Measurements from ENCODE around the gene SIX2.

The SIX2 gene

GRCh38 chr2:45011121-45011520 lies 1.9 kb upstream of the SIX2 start:
- TF ChIP-seq, protein P1, sequence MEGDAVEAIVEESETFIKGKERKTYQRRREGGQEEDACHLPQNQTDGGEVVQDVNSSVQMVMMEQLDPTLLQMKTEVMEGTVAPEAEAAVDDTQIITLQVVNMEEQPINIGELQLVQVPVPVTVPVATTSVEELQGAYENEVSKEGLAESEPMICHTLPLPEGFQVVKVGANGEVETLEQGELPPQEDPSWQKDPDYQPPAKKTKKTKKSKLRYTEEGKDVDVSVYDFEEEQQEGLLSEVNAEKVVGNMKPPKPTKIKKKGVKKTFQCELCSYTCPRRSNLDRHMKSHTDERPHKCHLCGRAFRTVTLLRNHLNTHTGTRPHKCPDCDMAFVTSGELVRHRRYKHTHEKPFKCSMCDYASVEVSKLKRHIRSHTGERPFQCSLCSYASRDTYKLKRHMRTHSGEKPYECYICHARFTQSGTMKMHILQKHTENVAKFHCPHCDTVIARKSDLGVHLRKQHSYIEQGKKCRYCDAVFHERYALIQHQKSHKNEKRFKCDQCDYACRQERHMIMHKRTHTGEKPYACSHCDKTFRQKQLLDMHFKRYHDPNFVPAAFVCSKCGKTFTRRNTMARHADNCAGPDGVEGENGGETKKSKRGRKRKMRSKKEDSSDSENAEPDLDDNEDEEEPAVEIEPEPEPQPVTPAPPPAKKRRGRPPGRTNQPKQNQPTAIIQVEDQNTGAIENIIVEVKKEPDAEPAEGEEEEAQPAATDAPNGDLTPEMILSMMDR (IDR thresholded peaks at IDR 0.05) = no peak
- TF ChIP-seq ZFX (IDR thresholded peaks at IDR 0.05; ENCODE audit: borderline replicate concordance) = no peak
- no peak overlapping the region for H3K27ac ChIP-seq

GRCh38 chr2:45010702-45011012 lies 1.4 kb upstream of the SIX2 start:
- TF ChIP-seq, protein P1 (IDR thresholded peaks at IDR 0.05) = no peak
- TF ChIP-seq ZFX (IDR thresholded peaks at IDR 0.05; ENCODE audit: borderline replicate concordance) = no peak
- no peak overlapping the region for H3K27ac ChIP-seq

GRCh38 chr2:45009928-45010701 lies 863 bp upstream of the SIX2 start:
- H3K27ac ChIP-seq = no peak overlapping the region
- no peak for TF ChIP-seq ZFX (IDR thresholded peaks at IDR 0.05; ENCODE audit: borderline replicate concordance)
- TF ChIP-seq, protein P1 (IDR thresholded peaks at IDR 0.05) = no peak

- no peak overlapping the region for H3K27ac ChIP-seq
- TF ChIP-seq, protein P1 (IDR thresholded peaks at IDR 0.05) = no peak
- no peak for TF ChIP-seq ZFX (IDR thresholded peaks at IDR 0.05; ENCODE audit: borderline replicate concordance)
Measured at GRCh38 chr2:45008296-45009129, 739 bp downstream of the SIX2 start.

- H3K27ac ChIP-seq = no peak overlapping the region
- no peak for TF ChIP-seq ZFX (IDR thresholded peaks at IDR 0.05; ENCODE audit: borderline replicate concordance)
- TF ChIP-seq, protein P1 (IDR thresholded peaks at IDR 0.05) = no peak
Measured at GRCh38 chr2:45007961-45008295, 1.3 kb downstream of the SIX2 start.

DNA sequence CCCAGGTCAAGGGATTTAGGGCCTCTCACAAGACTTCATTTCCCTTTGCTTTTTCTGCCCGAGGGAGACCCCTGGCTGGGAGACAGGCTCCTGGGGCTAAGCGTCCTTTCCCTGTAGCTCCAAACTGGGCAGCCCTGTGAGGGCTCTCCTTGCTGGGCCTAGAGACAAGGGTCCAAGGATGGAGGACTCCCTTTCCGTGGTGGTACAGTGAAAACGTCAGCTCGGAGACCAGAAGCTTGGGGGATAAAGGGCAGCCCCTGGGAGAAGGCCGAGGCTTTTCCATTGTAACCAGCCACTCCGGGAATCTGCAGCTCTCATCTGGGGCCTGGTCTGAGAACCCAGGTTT lies 2.3 kb downstream of the SIX2 start:
- no peak overlapping the region for H3K27ac ChIP-seq
- no peak for TF ChIP-seq ZFX (IDR thresholded peaks at IDR 0.05; ENCODE audit: borderline replicate concordance)
- TF ChIP-seq, protein P1 (IDR thresholded peaks at IDR 0.05) = no peak

Data from 22Rv1 (cell line).